Dermis microvascular lymphatic vessel endothelial cell (primary cell): ENCODE data around the gene LMNA. TPM values are rescaled to one million over a fixed set of nuclear protein-coding genes. Genes with fewer than 3 reads are reported as not detected.
A peak's percentile ranks its signal among the peaks of the same experiment; 100 is the strongest.
"Not testable (repeated sequence)": the region's sequence is repeated elsewhere in the genome, so short reads cannot be mapped to it uniquely, and the experiment has no call there.

Experiments used
- DNase-seq, 2 donors: peaks; one replicate each; pipeline versions ENCODE4 v3.0.0 to v3.0.0-alpha.2; 2010; ENCODE audit warnings: low read depth in 2 of 2
- total RNA-seq: library from RNA; depleted of rRNA; stranded (reverse); fragments of >200 nt; gene quantifications from 2 replicates; pipeline ENCODE4 v1.2.1, GENCODE V29; 2014

LMNA gene
- total RNA-seq, 1 donor from 2014 or later: 626 TPM

- peak; percentile 79 to 98 for DNase-seq
Measured at GRCh38 chr1:156104065-156104810, 10.3 kb upstream of the LMNA start.

GRCh38 chr1:156104861-156105832, 9.4 kb upstream of the LMNA start:
- peak; percentile 59 to 74 for DNase-seq

- no peak for DNase-seq
Measured at GRCh38 chr1:156106624-156107488, 7.7 kb upstream of the LMNA start.

- no peak for DNase-seq
Measured at GRCh38 chr1:156108057-156108456, 6.5 kb upstream of the LMNA start.

- no peak for DNase-seq
Measured at GRCh38 chr1:156108664-156109241, 5.8 kb upstream of the LMNA start.

- DNase-seq: no peak
Measured at GRCh38 chr1:156110252-156110651, 4.3 kb upstream of the LMNA start.

- DNase-seq: no peak
Measured at GRCh38 chr1:156111355-156111962, 3.1 kb upstream of the LMNA start.

GRCh38 chr1:156112276-156113137, 2.0 kb upstream of the LMNA start:
- no peak for DNase-seq

GRCh38 chr1:156113282-156113950, 1.1 kb upstream of the LMNA start:
- no peak for DNase-seq

GRCh38 chr1:156114919-156115513, 505 bp downstream of the LMNA start:
- DNase-seq: no peak

- DNase-seq: peak in 1 of 2 donors; percentile 64
Measured at GRCh38 chr1:156115514-156116374, 1.2 kb downstream of the LMNA start.

GRCh38 chr1:156116731-156117130, 2.2 kb downstream of the LMNA start:
- DNase-seq: not testable (repeated sequence)

GRCh38 chr1:156117414-156118176, 3.1 kb downstream of the LMNA start:
- DNase-seq: no peak

GRCh38 chr1:156118177-156118868, 3.8 kb downstream of the LMNA start:
- no peak for DNase-seq

GRCh38 chr1:156119503-156120209, 5.1 kb downstream of the LMNA start:
- peak in 1 of 2 donors; percentile 65 for DNase-seq

GRCh38 chr1:156120318-156120717, 5.8 kb downstream of the LMNA start:
- no peak for DNase-seq
